ENCODE results near the gene POU2F3.

The POU2F3 gene

GRCh38 chr11:120259988-120260565, 20.1 kb downstream of the POU2F3 start:
- no peak for DNase-seq (ENCODE audit: insufficient read length, low spot score)
- TF ChIP-seq, protein P1, sequence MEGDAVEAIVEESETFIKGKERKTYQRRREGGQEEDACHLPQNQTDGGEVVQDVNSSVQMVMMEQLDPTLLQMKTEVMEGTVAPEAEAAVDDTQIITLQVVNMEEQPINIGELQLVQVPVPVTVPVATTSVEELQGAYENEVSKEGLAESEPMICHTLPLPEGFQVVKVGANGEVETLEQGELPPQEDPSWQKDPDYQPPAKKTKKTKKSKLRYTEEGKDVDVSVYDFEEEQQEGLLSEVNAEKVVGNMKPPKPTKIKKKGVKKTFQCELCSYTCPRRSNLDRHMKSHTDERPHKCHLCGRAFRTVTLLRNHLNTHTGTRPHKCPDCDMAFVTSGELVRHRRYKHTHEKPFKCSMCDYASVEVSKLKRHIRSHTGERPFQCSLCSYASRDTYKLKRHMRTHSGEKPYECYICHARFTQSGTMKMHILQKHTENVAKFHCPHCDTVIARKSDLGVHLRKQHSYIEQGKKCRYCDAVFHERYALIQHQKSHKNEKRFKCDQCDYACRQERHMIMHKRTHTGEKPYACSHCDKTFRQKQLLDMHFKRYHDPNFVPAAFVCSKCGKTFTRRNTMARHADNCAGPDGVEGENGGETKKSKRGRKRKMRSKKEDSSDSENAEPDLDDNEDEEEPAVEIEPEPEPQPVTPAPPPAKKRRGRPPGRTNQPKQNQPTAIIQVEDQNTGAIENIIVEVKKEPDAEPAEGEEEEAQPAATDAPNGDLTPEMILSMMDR (IDR thresholded peaks at IDR 0.05; ENCODE audit: insufficient read depth, missing control alignments) = no peak
- FAIRE-seq = no peak

DNA sequence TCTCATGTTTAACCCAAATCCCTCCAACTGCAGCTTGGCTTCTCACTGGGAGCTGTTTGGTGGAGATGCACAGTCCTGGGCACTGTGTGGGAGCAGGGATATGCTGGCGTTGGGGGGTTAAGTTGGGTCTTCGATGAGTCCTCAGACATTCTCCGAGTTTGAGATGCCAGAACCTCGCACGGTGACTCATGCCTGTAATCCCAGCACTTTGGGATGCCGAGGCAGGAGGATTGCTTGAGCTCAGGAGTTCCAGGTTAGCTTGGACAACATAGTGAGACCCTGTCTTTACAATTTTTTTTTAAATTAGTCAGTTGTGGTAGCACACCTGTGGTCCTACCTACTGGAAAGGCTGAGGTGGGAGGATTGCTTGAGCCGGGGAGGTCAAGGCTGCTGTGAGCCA, 20.7 kb downstream of the POU2F3 start:
- FAIRE-seq = no peak
- no peak for DNase-seq (ENCODE audit: insufficient read length, low spot score)
- TF ChIP-seq, protein P1 (IDR thresholded peaks at IDR 0.05; ENCODE audit: insufficient read depth, missing control alignments) = no peak

DNA sequence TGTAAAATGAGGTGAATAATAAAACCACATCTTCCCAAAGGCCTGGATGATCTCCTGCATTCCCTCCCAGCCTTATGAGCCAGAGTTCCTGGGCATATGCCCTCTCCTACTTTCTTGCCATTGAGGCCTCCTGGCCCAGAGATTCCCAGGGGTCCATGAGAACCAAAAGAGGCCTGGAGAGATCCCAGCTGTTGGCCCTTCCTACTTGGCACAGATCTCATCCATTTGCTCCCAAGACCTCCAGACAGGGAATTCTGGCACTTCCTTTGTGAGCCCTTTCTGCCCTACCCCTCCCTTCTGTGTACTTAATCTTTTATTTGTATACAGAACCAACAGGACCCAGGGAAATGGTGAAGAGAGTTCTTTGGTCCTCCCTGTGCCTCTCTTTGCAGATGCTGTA, 21.4 kb downstream of the POU2F3 start:
- no peak for FAIRE-seq
- DNase-seq (ENCODE audit: insufficient read length, low spot score) = no peak
- TF ChIP-seq, protein P1 (IDR thresholded peaks at IDR 0.05; ENCODE audit: insufficient read depth, missing control alignments) = no peak

- DNase-seq (ENCODE audit: insufficient read length, low spot score) (no peak), FAIRE-seq (no peak)
- TF ChIP-seq, protein P1 (IDR thresholded peaks at IDR 0.05; ENCODE audit: insufficient read depth, missing control alignments) = no peak
Measured at GRCh38 chr11:120261931-120262330, 22.0 kb downstream of the POU2F3 start.

DNA sequence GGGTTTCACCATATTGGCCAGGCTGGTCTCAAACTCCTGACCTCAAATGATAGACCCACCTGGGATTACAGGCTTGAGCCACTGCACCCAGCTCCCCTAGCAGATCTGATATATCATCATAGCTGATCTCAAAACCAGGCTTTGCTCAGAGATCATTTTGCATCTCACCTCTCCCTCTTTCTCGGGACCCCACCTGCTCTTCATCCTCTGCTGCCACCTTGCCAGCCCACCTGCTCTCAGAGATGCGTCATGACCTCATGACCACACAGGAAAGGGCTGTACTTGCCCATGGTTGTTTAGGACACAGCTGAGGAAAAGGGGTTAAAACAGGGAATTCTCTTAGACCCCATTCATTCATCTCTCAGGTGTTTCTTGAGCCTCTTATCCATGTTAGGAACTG, 27.4 kb downstream of the POU2F3 start:
- DNase-seq (ENCODE audit: insufficient read length, low spot score) = no peak
- FAIRE-seq = no peak
- TF ChIP-seq, protein P1 (IDR thresholded peaks at IDR 0.05; ENCODE audit: insufficient read depth, missing control alignments) = no peak

DNA sequence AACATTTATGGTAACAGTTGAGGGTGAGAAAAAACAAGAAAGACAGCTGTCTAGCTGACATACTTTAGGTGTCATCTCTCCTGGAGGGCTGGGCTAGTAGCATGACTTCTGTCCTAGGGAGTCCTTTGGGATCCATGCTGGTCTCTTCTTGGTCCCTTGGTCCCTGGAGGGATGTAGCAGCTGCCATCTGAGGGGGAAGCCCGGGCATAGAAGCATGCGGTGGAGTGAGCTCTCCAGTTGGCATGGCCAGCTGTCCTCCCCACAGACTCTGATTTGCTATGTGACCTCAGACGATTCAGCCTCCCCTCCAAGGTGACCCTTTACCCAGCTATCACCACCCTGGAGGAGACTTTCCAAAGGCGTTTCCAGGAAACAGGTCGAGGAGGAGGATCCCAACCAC, 28.7 kb downstream of the POU2F3 start:
- FAIRE-seq = no peak
- TF ChIP-seq, protein P1 (IDR thresholded peaks at IDR 0.05; ENCODE audit: insufficient read depth, missing control alignments) = no peak
- no peak for DNase-seq (ENCODE audit: insufficient read length, low spot score)

DNA sequence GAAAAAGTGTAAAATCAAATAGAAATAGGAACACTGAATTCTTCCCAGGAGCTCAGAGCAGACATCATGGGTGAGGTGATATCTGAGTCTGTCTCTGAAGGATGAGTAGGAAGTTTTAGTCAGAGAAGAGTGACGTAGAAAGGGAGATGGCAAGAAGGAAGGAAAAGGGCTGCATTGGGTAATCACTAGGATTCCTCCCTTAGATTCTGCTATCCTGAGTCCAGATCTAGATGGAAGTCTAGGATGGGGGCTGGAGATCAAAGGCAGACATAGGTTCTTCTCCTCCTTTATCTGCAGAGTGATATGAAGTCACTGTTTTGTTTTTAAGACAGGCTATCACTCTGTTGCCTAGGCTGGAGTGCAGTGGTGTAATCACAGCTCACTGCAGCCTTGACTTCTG, 30.4 kb downstream of the POU2F3 start:
- DNase-seq (ENCODE audit: insufficient read length, low spot score) (no peak), FAIRE-seq (no peak)
- TF ChIP-seq, protein P1 (IDR thresholded peaks at IDR 0.05; ENCODE audit: insufficient read depth, missing control alignments) = no peak

Measured in D721Med (cell line).